Tibial nerve (tissue), 4 donors: ENCODE data around the gene CTXN1. TPM values are rescaled to one million over a fixed set of nuclear protein-coding genes. Genes with fewer than 3 reads are reported as not detected.
A peak's percentile ranks its signal among the peaks of the same experiment; 100 is the strongest.
"Not testable (repeated sequence)": the region's sequence is repeated elsewhere in the genome, so short reads cannot be mapped to it uniquely, and the experiment has no call there.

ENCODE experiments used
- DNase-seq, 2 donors: peaks; one replicate each; pipeline ENCODE4 v3.0.0-alpha.2; 2019; ENCODE audit warnings: low spot score in 2 of 2
- H3K27ac ChIP-seq, 4 donors: fragments of 200-600 bp; sonication (generic) in 3 of 4; one replicate each; pipeline ENCODE4 v1.5.1; 2017 to 2019; ENCODE audit warnings: mild to moderate bottlenecking in 1 of 4
- H3K27me3 ChIP-seq, 2 donors: fragments of 200-600 bp; sonication (generic) in 1 of 2; one replicate each; pipeline versions ENCODE4 v1.5.1 to v1.6.0; 2017 to 2019
- H3K36me3 ChIP-seq, 3 donors: fragments of 200-600 bp; sonication (generic); one replicate each; pipeline ENCODE4 v1.5.1; 2018 to 2019
- H3K4me1 ChIP-seq, 4 donors: fragments of 200-600 bp; sonication (generic) in 3 of 4; one replicate each; pipeline ENCODE4 v1.5.1; 2017 to 2019
- H3K4me3 ChIP-seq, 4 donors: fragments of 200-600 bp; sonication (generic) in 3 of 4; one replicate each; pipeline ENCODE4 v1.5.1; 2017 to 2019; ENCODE audit warnings: mild to moderate bottlenecking in 1 of 4, moderate library complexity in 1 of 4
- H3K9me3 ChIP-seq, 4 donors: fragments of 200-600 bp; sonication (generic) in 3 of 4; one replicate each; pipeline ENCODE4 v1.5.1; 2017 to 2019
- CTCF ChIP-seq, 5 experiments: fragments of 200-600 bp in 3 of 5; fragments of 450-650 bp in 2 of 5; sonication (generic) in 3 of 5; IDR thresholded peaks; one replicate each; pipeline ENCODE4 v1.5.1; 2016 to 2019; ENCODE audit warnings: antibody characterized with exemption in 5 of 5, mild to moderate bottlenecking in 3 of 5, moderate library complexity in 2 of 5
- EP300 ChIP-seq, 2 donors: sonication (generic); formaldehyde crosslinking; IDR thresholded peaks; one replicate each; pipeline ENCODE4 v1.6.1; 2017; ENCODE audit warnings: antibody characterized with exemption in 2 of 2, mild to moderate bottlenecking in 1 of 2
- POLR2A ChIP-seq, 2 donors: fragments of 450-650 bp; IDR thresholded peaks; one replicate each; pipeline ENCODE4 v1.6.1; 2017; ENCODE audit warnings: antibody characterized with exemption in 2 of 2, mild to moderate bottlenecking in 2 of 2, moderate library complexity in 2 of 2
- WGBS, 2 donors: methylation state at CpG; one replicate each; pipeline ENCODE4 v1.1.5; 2018; 5-methylcytosine and 5-hydroxymethylcytosine counted together
- total RNA-seq, 4 donors: library from RNA; depleted of rRNA; stranded (reverse); fragments of >200 nt; gene quantifications; one replicate each; pipeline ENCODE4 v1.1.0, GENCODE V29; 2016

Gene CTXN1
- total RNA-seq, 4 donors from 2014 or later: 0.66 to 7.2 (median 3.0) TPM

GRCh38 chr19:7921302-7921966, 4.5 kb downstream of the CTXN1 start:
- WGBS, 2 donors: 30 to 33% methylated on average over 16 to 17 of the region's 17 CpGs

GRCh38 chr19:7920519-7921301, 5.2 kb downstream of the CTXN1 start:
- H3K36me3 ChIP-seq: peaks cover 0 to 19% (median 0%) of the 10 kb centered on the region in 3 donors
- whole genome bisulfite sequencing, 2 donors: 2% methylated on average over 44 to 53 of the region's 62 CpGs
- H3K4me1 ChIP-seq: peaks cover 0 to 87% (median 37%) of the 10 kb centered on the region in 4 donors
- no peaks in the 10 kb centered on the region for H3K9me3 ChIP-seq
- peak overlapping the region; percentile 62 to 93 (median 88) for H3K27ac ChIP-seq
- DNase-seq: peak; percentile 100
- peak in 1 of 2 donors; percentile 54 for TF ChIP-seq POLR2A (IDR thresholded peaks at IDR 0.05)
- peak in 1 of 2 donors; percentile 74 for TF ChIP-seq EP300 (IDR thresholded peaks at IDR 0.05)
- peak in 1 of 5 experiments; percentile 14 for TF ChIP-seq CTCF (IDR thresholded peaks at IDR 0.05)
- H3K4me3 ChIP-seq: peak overlapping the region; percentile 56 to 93 (median 87)
- H3K27me3 ChIP-seq: peaks cover 0 to 35% of the 10 kb centered on the region in 2 donors

More at GRCh38 chr19:7921302-7921966, 4.5 kb downstream of the CTXN1 start:
- Histone ChIP-seq H3K36me3 (peaks cover 0 to 19% (median 0%) of the 10 kb centered on the region in 3 donors), H3K27me3 (peaks cover 0 to 28% of the 10 kb centered on the region in 2 donors), H3K4me1 (peaks cover 0 to 84% (median 34%) of the 10 kb centered on the region in 4 donors), H3K9me3 (no peaks in the 10 kb centered on the region), H3K27ac (peak overlapping the region in 3 of 4 donors; percentile 66 to 93 (median 90)), H3K4me3 (peak overlapping the region; percentile 35 to 85 (median 55))
- DNase-seq: no peak
- no peak for TF ChIP-seq CTCF (IDR thresholded peaks at IDR 0.05)
- TF ChIP-seq EP300 (IDR thresholded peaks at IDR 0.05): no peak
- TF ChIP-seq POLR2A (IDR thresholded peaks at IDR 0.05): no peak

GRCh38 chr19:7919610-7920518, 6.1 kb downstream of the CTXN1 start, which contains the start of gene SNAPC2:
TSS of gene SNAPC2 (plus strand) at chr19:7920338. CDS start at chr19:7920367, 29 bp downstream.
- DNase-seq: peak; percentile 93 to 95
- peak within 1 kb of the TSS; percentile 56 to 93 (median 87) for H3K4me3 ChIP-seq
- peaks cover 0 to 19% (median 0%) of the 10 kb centered on the region in 3 donors for H3K36me3 ChIP-seq
- peaks cover 0 to 79% (median 31%) of the 10 kb centered on the region in 4 donors for H3K4me1 ChIP-seq
- peak within 1 kb of the TSS; percentile 62 to 93 (median 88) for H3K27ac ChIP-seq
- H3K27me3 ChIP-seq: peaks cover 0 to 43% of the 10 kb centered on the region in 2 donors
- WGBS, 2 donors: 12% methylated on average over 50 to 62 of the region's 62 CpGs
- H3K9me3 ChIP-seq: no peaks in the 10 kb centered on the region
- TF ChIP-seq POLR2A (IDR thresholded peaks at IDR 0.05) (peak in 1 of 2 donors; percentile 40), CTCF (IDR thresholded peaks at IDR 0.05) (peak in 1 of 5 experiments; percentile 35), EP300 (IDR thresholded peaks at IDR 0.05) (peak; percentile 72 to 79)

- WGBS, 2 donors: 44 to 70% methylated on average over 29 to 42 of the region's 42 CpGs
These were observed 7.1 kb downstream of the CTXN1 start for GRCh38 chr19:7918615-7919421.

GRCh38 chr19:7918062-7918614, 7.8 kb downstream of the CTXN1 start:
- peaks cover 0 to 48% of the 10 kb centered on the region in 2 donors for H3K27me3 ChIP-seq
- peaks cover 0 to 65% (median 29%) of the 10 kb centered on the region in 4 donors for H3K4me1 ChIP-seq
- DNase-seq, H3K9me3 ChIP-seq, H3K27ac ChIP-seq: not testable (repeated sequence)
- H3K4me3 ChIP-seq: peak overlapping the region in 2 of 4 donors; percentile 18 to 25
- H3K36me3 ChIP-seq: peaks cover 0 to 26% (median 0%) of the 10 kb centered on the region in 3 donors
- WGBS, 2 donors: 36 to 37% methylated on average over 28 to 29 of the region's 29 CpGs

More at GRCh38 chr19:7918615-7919421, 7.1 kb downstream of the CTXN1 start:
- Histone ChIP-seq H3K36me3 (peaks cover 0 to 23% (median 0%) of the 10 kb centered on the region in 3 donors), H3K4me1 (peaks cover 0 to 69% (median 29%) of the 10 kb centered on the region in 4 donors), H3K27ac (no peak overlapping the region), H3K9me3 (no peaks in the 10 kb centered on the region), H3K27me3 (peaks cover 0 to 48% of the 10 kb centered on the region in 2 donors), H3K4me3 (no peak overlapping the region)
- DNase-seq: no peak
- no peak for TF ChIP-seq EP300 (IDR thresholded peaks at IDR 0.05)
- no peak for TF ChIP-seq POLR2A (IDR thresholded peaks at IDR 0.05)
- no peak for TF ChIP-seq CTCF (IDR thresholded peaks at IDR 0.05)
